GM12878 (cell line): ENCODE results near the gene ELMOD3. TPM values are rescaled to one million over a fixed set of nuclear protein-coding genes. Genes with fewer than 3 reads are reported as not detected.

ENCODE experiments used
- BRCA1 ChIP-seq: IDR thresholded peaks from 2 replicates; pipeline ENCODE4 v1.6.1; 2011; ENCODE audit warnings: low read depth, low read length, improper control_type of control experiment
- RCOR1 ChIP-seq: conservative IDR thresholded peaks from 2 replicates; pipeline ENCODE4 v1.6.1; 2012; ENCODE audit warnings: low read depth, low read length, improper control_type of control experiment
- YBX1 ChIP-seq: fragments of 450-650 bp; IDR thresholded peaks from 2 replicates; pipeline ENCODE4 v1.6.1; 2016; ENCODE audit warnings: antibody characterized with exemption
- polyA plus RNA-seq, 11 experiments: library from polyadenylated mRNA; depleted of rRNA in 4 of 11; unstranded in 6 of 11; stranded (reverse) in 5 of 11; fragments of >200 nt; fragmentation: Nextera tagmentation in 4 of 11; fragmentation: Illumina TruSeq in 1 of 11; extraction: Ambion mirVana in 4 of 11; extraction: Trizol in 1 of 11; gene quantifications; 1 replicate in 1 of 11; 2 replicates in 10 of 11; pipeline versions ENCODE4 v1.2.1 to v1.2.3, GENCODE V29; 2011 to 2016; ENCODE audit warnings: inconsistent platforms in 2 of 11, missing spikeins in 2 of 11, low read depth in 1 of 11
- small RNA-seq: library from RNA; depleted of rRNA; stranded (forward); fragments of <200 nt; gene quantifications from one replicate; pipeline ENCODE3, GENCODE V24; 2014
- total RNA-seq, 4 experiments: library from RNA; depleted of rRNA in 3 of 4; stranded (reverse); fragments of >200 nt in 3 of 4; fragmentation: Illumina TruSeq in 1 of 4; extraction: Trizol in 1 of 4; gene quantifications; 2 replicates each; pipeline versions ENCODE4 v1.2.1 to v1.2.3, GENCODE V29; 2013 to 2021
- TF ChIP-seq, protein P1 (sequence below): fragments of 450-650 bp; IDR thresholded peaks from 2 replicates; pipeline ENCODE4 v1.6.1; 2016; ENCODE audit warnings: mild to moderate bottlenecking, moderate library complexity, borderline replicate concordance

ELMOD3 gene
- total and polyA plus RNA-seq, 10 of the 15 experiments (the other 5 are each of a cell fraction or from before 2014, with no cell fraction given), result 1.2 to 19.1 (median 12.5) TPM

DNA sequence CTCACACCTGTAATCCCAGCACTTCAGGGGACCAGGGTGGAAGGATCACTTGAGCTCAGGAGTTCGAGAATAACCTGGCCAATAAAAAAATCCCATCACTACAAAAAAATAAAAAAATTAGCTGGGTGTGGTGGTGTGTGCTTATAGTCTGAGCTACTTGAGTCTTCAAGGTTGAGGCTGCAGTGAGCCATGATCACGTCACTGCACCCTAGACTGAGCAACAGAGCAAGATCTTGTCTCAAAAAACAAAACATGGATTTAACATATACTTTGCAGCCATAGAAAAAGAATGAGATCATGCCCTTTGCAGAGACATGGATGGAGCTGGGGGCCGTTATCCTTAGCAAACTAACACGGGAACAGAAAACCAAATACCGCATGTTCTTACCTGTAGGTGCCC is 86.2 kb downstream of the ELMOD3 start (continued):
- TF ChIP-seq, protein P1, sequence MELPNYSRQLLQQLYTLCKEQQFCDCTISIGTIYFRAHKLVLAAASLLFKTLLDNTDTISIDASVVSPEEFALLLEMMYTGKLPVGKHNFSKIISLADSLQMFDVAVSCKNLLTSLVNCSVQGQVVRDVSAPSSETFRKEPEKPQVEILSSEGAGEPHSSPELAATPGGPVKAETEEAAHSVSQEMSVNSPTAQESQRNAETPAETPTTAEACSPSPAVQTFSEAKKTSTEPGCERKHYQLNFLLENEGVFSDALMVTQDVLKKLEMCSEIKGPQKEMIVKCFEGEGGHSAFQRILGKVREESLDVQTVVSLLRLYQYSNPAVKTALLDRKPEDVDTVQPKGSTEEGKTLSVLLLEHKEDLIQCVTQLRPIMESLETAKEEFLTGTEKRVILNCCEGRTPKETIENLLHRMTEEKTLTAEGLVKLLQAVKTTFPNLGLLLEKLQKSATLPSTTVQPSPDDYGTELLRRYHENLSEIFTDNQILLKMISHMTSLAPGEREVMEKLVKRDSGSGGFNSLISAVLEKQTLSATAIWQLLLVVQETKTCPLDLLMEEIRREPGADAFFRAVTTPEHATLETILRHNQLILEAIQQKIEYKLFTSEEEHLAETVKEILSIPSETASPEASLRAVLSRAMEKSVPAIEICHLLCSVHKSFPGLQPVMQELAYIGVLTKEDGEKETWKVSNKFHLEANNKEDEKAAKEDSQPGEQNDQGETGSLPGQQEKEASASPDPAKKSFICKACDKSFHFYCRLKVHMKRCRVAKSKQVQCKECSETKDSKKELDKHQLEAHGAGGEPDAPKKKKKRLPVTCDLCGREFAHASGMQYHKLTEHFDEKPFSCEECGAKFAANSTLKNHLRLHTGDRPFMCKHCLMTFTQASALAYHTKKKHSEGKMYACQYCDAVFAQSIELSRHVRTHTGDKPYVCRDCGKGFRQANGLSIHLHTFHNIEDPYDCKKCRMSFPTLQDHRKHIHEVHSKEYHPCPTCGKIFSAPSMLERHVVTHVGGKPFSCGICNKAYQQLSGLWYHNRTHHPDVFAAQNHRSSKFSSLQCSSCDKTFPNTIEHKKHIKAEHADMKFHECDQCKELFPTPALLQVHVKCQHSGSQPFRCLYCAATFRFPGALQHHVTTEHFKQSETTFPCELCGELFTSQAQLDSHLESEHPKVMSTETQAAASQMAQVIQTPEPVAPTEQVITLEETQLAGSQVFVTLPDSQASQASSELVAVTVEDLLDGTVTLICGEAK, result no peak
- TF ChIP-seq RCOR1 (no peak), BRCA1 (no peak), YBX1 (no peak)

Small RNA genes lying within 50 kb of the gene (small RNA-seq; reads per million reads assigned to genes)
- gene AC062037.1 (not detected), gene AC062037.2 (not detected), gene RF00019 (not detected), gene RN7SL113P (not detected)

Other genes starting within 250 kb of the ELMOD3 start
Only the 7 nearest of the 11 such genes appear.
- not detected in 2 replicates for gene TCF7L1, start 221.4 kb upstream of the ELMOD3 start, total RNA-seq (2014; rRNA removed)
- not detected in 2 replicates for gene TCF7L1, start 221.4 kb upstream of the ELMOD3 start, total RNA-seq (2014; rRNA removed; fragmentation: Illumina TruSeq; extraction: Trizol)
- gene TCF7L1, start 221.4 kb upstream of the ELMOD3 start, total RNA-seq (2021), result 0.10 TPM in 1 of 2 replicates, not detected in the other
- gene TCF7L1, start 221.4 kb upstream of the ELMOD3 start, polyA plus RNA-seq (2011; rRNA removed), result not detected in 2 replicates
- 0.03 and 0.05 TPM in 2 replicates for gene TCF7L1, start 221.4 kb upstream of the ELMOD3 start, polyA plus RNA-seq (2014; fragmentation: Illumina TruSeq; extraction: Trizol)
- gene TCF7L1, start 221.4 kb upstream of the ELMOD3 start, polyA plus RNA-seq (2014; fragmentation: Nextera tagmentation; extraction: Ambion mirVana), result not detected
- gene TCF7L1, start 221.4 kb upstream of the ELMOD3 start, polyA plus RNA-seq (2014; rRNA removed), result not detected in 2 replicates
- gene TCF7L1, start 221.4 kb upstream of the ELMOD3 start, polyA plus RNA-seq (2016; fragmentation: Nextera tagmentation; extraction: Ambion mirVana), result under 1 TPM in 1 of 2 experiments, not detected in 1; 0.11 TPM
- gene TGOLN2, start 26.8 kb upstream of the ELMOD3 start, total RNA-seq (2014; rRNA removed), result 35.2 and 37.2 TPM in 2 replicates
- gene TGOLN2, start 26.8 kb upstream of the ELMOD3 start, total RNA-seq (2014; rRNA removed; fragmentation: Illumina TruSeq; extraction: Trizol), result 35.3 and 36.9 TPM in 2 replicates
- 62.6 and 64.7 TPM in 2 replicates for gene TGOLN2, start 26.8 kb upstream of the ELMOD3 start, total RNA-seq (2021)
- 82.3 and 92.3 TPM in 2 replicates for gene TGOLN2, start 26.8 kb upstream of the ELMOD3 start, polyA plus RNA-seq (2011; rRNA removed)
- 75.7 and 79.2 TPM in 2 replicates for gene TGOLN2, start 26.8 kb upstream of the ELMOD3 start, polyA plus RNA-seq (2014; fragmentation: Illumina TruSeq; extraction: Trizol)
- gene TGOLN2, start 26.8 kb upstream of the ELMOD3 start, polyA plus RNA-seq (2014; fragmentation: Nextera tagmentation; extraction: Ambion mirVana), result 10 to 100 TPM; 13.8 to 21.6 TPM
- 61.9 and 64.4 TPM in 2 replicates for gene TGOLN2, start 26.8 kb upstream of the ELMOD3 start, polyA plus RNA-seq (2014; rRNA removed)
- 10 to 100 TPM; 48.1 to 50.7 TPM for gene TGOLN2, start 26.8 kb upstream of the ELMOD3 start, polyA plus RNA-seq (2016; fragmentation: Nextera tagmentation; extraction: Ambion mirVana)
- gene RETSAT, start 241 bp upstream of the ELMOD3 start, total RNA-seq (2014; rRNA removed), result 26.5 and 27.6 TPM in 2 replicates
- gene RETSAT, start 241 bp upstream of the ELMOD3 start, total RNA-seq (2014; rRNA removed; fragmentation: Illumina TruSeq; extraction: Trizol), result 22.5 and 22.8 TPM in 2 replicates
- gene RETSAT, start 241 bp upstream of the ELMOD3 start, total RNA-seq (2021), result 23.6 and 26.2 TPM in 2 replicates
- 19.2 and 25.1 TPM in 2 replicates for gene RETSAT, start 241 bp upstream of the ELMOD3 start, polyA plus RNA-seq (2011; rRNA removed)
- 20.4 and 28.8 TPM in 2 replicates for gene RETSAT, start 241 bp upstream of the ELMOD3 start, polyA plus RNA-seq (2014; fragmentation: Illumina TruSeq; extraction: Trizol)
- gene RETSAT, start 241 bp upstream of the ELMOD3 start, polyA plus RNA-seq (2014; fragmentation: Nextera tagmentation; extraction: Ambion mirVana), result 1 to 10 TPM; 3.3 to 4.4 TPM
- gene RETSAT, start 241 bp upstream of the ELMOD3 start, polyA plus RNA-seq (2014; rRNA removed), result 21.3 and 21.6 TPM in 2 replicates
- 10 to 100 TPM; 12.8 to 15.2 TPM for gene RETSAT, start 241 bp upstream of the ELMOD3 start, polyA plus RNA-seq (2016; fragmentation: Nextera tagmentation; extraction: Ambion mirVana)
- 132 and 139 TPM in 2 replicates for gene CAPG, start 55.6 kb downstream of the ELMOD3 start, total RNA-seq (2014; rRNA removed)
- gene CAPG, start 55.6 kb downstream of the ELMOD3 start, total RNA-seq (2014; rRNA removed; fragmentation: Illumina TruSeq; extraction: Trizol), result 91.7 and 95.6 TPM in 2 replicates
- gene CAPG, start 55.6 kb downstream of the ELMOD3 start, total RNA-seq (2021), result 109 and 139 TPM in 2 replicates
- gene CAPG, start 55.6 kb downstream of the ELMOD3 start, polyA plus RNA-seq (2011; rRNA removed), result 29.9 and 47.6 TPM in 2 replicates
- gene CAPG, start 55.6 kb downstream of the ELMOD3 start, polyA plus RNA-seq (2014; fragmentation: Illumina TruSeq; extraction: Trizol), result 21.9 and 74.5 TPM in 2 replicates
- 10 to 100 TPM; 26.3 to 65.6 TPM for gene CAPG, start 55.6 kb downstream of the ELMOD3 start, polyA plus RNA-seq (2014; fragmentation: Nextera tagmentation; extraction: Ambion mirVana)
- gene CAPG, start 55.6 kb downstream of the ELMOD3 start, polyA plus RNA-seq (2014; rRNA removed), result 169 and 192 TPM in 2 replicates
- gene CAPG, start 55.6 kb downstream of the ELMOD3 start, polyA plus RNA-seq (2016; fragmentation: Nextera tagmentation; extraction: Ambion mirVana), result 100 to 1,000 TPM; 110 to 129 TPM
- gene SH2D6, start 63.9 kb downstream of the ELMOD3 start, total RNA-seq (2014; rRNA removed), result 0.23 TPM in 1 of 2 replicates, not detected in the other
- 0.23 and 0.40 TPM in 2 replicates for gene SH2D6, start 63.9 kb downstream of the ELMOD3 start, total RNA-seq (2014; rRNA removed; fragmentation: Illumina TruSeq; extraction: Trizol)
- gene SH2D6, start 63.9 kb downstream of the ELMOD3 start, total RNA-seq (2021), result 0.43 and 0.59 TPM in 2 replicates
- gene SH2D6, start 63.9 kb downstream of the ELMOD3 start, polyA plus RNA-seq (2011; rRNA removed), result 0.13 and 0.27 TPM in 2 replicates
- not detected in 2 replicates for gene SH2D6, start 63.9 kb downstream of the ELMOD3 start, polyA plus RNA-seq (2014; fragmentation: Illumina TruSeq; extraction: Trizol)
- gene SH2D6, start 63.9 kb downstream of the ELMOD3 start, polyA plus RNA-seq (2014; fragmentation: Nextera tagmentation; extraction: Ambion mirVana), result not detected
- 0.99 TPM in 1 of 2 replicates, not detected in the other for gene SH2D6, start 63.9 kb downstream of the ELMOD3 start, polyA plus RNA-seq (2014; rRNA removed)
- not detected for gene SH2D6, start 63.9 kb downstream of the ELMOD3 start, polyA plus RNA-seq (2016; fragmentation: Nextera tagmentation; extraction: Ambion mirVana)
- 183 TPM in 2 replicates for gene MAT2A, start 184.4 kb downstream of the ELMOD3 start, total RNA-seq (2014; rRNA removed)
- gene MAT2A, start 184.4 kb downstream of the ELMOD3 start, total RNA-seq (2014; rRNA removed; fragmentation: Illumina TruSeq; extraction: Trizol), result 125 and 133 TPM in 2 replicates
- 255 and 286 TPM in 2 replicates for gene MAT2A, start 184.4 kb downstream of the ELMOD3 start, total RNA-seq (2021)
- 408 and 460 TPM in 2 replicates for gene MAT2A, start 184.4 kb downstream of the ELMOD3 start, polyA plus RNA-seq (2011; rRNA removed)
- 293 and 364 TPM in 2 replicates for gene MAT2A, start 184.4 kb downstream of the ELMOD3 start, polyA plus RNA-seq (2014; fragmentation: Illumina TruSeq; extraction: Trizol)
- 100 to 1,000 TPM in 1 of 2 experiments, 10 to 100 TPM in 1; 97.6 to 127 TPM for gene MAT2A, start 184.4 kb downstream of the ELMOD3 start, polyA plus RNA-seq (2014; fragmentation: Nextera tagmentation; extraction: Ambion mirVana)
- 329 and 359 TPM in 2 replicates for gene MAT2A, start 184.4 kb downstream of the ELMOD3 start, polyA plus RNA-seq (2014; rRNA removed)
- 100 to 1,000 TPM; 312 to 333 TPM for gene MAT2A, start 184.4 kb downstream of the ELMOD3 start, polyA plus RNA-seq (2016; fragmentation: Nextera tagmentation; extraction: Ambion mirVana)
- gene GGCX, start 206.7 kb downstream of the ELMOD3 start, total RNA-seq (2014; rRNA removed), result 22.2 and 23.6 TPM in 2 replicates
- gene GGCX, start 206.7 kb downstream of the ELMOD3 start, total RNA-seq (2014; rRNA removed; fragmentation: Illumina TruSeq; extraction: Trizol), result 18.5 and 20.8 TPM in 2 replicates
- 22.9 and 24.6 TPM in 2 replicates for gene GGCX, start 206.7 kb downstream of the ELMOD3 start, total RNA-seq (2021)
- 20.5 and 26.1 TPM in 2 replicates for gene GGCX, start 206.7 kb downstream of the ELMOD3 start, polyA plus RNA-seq (2011; rRNA removed)
- gene GGCX, start 206.7 kb downstream of the ELMOD3 start, polyA plus RNA-seq (2014; fragmentation: Illumina TruSeq; extraction: Trizol), result 18.1 and 22.5 TPM in 2 replicates
- gene GGCX, start 206.7 kb downstream of the ELMOD3 start, polyA plus RNA-seq (2014; fragmentation: Nextera tagmentation; extraction: Ambion mirVana), result 10 to 100 TPM; 46.6 to 52.7 TPM
- 27.0 and 37.6 TPM in 2 replicates for gene GGCX, start 206.7 kb downstream of the ELMOD3 start, polyA plus RNA-seq (2014; rRNA removed)
- gene GGCX, start 206.7 kb downstream of the ELMOD3 start, polyA plus RNA-seq (2016; fragmentation: Nextera tagmentation; extraction: Ambion mirVana), result 10 to 100 TPM; 25.4 to 30.3 TPM